Measurements from ENCODE around the gene WDFY1.

Gene WDFY1

DNA sequence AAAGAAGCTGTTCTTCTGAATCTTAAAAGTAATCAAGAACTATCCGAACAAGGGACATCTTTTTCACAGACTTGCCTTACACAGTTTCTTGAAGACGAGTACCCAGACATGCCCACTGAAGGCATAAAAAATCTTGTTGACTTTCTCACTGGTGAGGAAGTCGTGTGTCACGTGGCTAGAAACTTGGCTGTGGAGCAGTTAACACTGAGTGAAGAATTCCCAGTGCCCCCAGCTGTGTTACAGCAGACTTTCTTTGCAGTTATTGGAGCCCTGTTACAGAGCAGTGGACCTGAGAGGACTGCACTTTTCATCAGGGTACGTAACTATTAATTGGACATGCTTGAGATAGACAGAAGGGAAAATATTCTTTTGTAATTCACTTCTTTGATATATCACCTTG, 14.6 kb upstream of the WDFY1 start:
- TF ChIP-seq, protein P1, sequence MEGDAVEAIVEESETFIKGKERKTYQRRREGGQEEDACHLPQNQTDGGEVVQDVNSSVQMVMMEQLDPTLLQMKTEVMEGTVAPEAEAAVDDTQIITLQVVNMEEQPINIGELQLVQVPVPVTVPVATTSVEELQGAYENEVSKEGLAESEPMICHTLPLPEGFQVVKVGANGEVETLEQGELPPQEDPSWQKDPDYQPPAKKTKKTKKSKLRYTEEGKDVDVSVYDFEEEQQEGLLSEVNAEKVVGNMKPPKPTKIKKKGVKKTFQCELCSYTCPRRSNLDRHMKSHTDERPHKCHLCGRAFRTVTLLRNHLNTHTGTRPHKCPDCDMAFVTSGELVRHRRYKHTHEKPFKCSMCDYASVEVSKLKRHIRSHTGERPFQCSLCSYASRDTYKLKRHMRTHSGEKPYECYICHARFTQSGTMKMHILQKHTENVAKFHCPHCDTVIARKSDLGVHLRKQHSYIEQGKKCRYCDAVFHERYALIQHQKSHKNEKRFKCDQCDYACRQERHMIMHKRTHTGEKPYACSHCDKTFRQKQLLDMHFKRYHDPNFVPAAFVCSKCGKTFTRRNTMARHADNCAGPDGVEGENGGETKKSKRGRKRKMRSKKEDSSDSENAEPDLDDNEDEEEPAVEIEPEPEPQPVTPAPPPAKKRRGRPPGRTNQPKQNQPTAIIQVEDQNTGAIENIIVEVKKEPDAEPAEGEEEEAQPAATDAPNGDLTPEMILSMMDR (IDR thresholded peaks at IDR 0.05; ENCODE audit: low read depth, low read length, missing control alignments), result no peak
- no peak for DNase-seq (ENCODE audit: extremely low read depth, low read depth)
- H3K4me3 ChIP-seq (replicated peaks; ENCODE audit: low read depth, low read length), result peak overlapping the region; percentile 1; the same call in 1 of the 2 replicates

DNA sequence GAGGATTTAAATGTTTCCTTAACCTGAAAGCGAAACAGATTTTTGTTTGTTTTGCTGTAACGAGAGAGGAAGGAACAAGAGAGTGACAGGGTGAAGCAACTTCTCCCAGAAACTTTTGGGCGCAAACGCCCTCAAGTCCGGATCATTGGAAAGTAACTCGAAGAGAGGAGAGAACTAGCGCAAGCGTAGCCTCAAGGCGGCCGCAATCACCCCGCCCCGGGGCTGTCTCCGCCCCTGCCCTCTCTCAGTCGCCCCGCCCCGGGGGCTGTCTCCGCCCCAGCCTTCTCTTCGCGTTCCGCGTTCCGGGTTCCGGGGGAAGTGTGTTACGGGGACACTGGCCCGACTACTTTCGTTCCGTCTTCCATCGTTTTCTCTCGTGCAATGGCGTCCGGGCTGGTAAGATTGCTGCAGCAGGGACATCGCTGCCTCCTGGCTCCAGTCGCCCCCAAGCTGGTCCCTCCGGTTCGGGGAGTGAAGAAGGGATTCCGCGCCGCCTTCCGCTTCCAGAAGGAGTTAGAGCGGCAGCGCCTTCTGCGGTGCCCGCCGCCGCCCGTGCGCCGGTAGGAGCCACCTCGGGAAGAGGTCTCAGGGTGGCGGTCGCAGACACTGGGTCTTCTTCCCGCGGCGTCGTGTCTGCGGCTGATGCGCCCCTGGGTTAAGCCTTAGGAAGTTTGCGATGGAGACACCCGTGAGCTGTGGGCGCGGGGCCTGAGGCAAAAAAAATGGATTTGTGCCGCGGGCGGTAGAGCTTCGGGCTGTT, 12.1 kb upstream of the WDFY1 start, which contains the start of gene MRPL44:
MRPL44 (plus strand) TSS at position 372 of the 760 bp plus-strand sequence; CDS start at position 382, 10 bp downstream.
- DNase-seq (ENCODE audit: extremely low read depth, low read depth), result peak; percentile 78
- TF ChIP-seq, protein P1 (IDR thresholded peaks at IDR 0.05; ENCODE audit: low read depth, low read length, missing control alignments), result no peak
- peak within 1 kb of the TSS; percentile 68 for H3K4me3 ChIP-seq (replicated peaks; ENCODE audit: low read depth, low read length)

DNA sequence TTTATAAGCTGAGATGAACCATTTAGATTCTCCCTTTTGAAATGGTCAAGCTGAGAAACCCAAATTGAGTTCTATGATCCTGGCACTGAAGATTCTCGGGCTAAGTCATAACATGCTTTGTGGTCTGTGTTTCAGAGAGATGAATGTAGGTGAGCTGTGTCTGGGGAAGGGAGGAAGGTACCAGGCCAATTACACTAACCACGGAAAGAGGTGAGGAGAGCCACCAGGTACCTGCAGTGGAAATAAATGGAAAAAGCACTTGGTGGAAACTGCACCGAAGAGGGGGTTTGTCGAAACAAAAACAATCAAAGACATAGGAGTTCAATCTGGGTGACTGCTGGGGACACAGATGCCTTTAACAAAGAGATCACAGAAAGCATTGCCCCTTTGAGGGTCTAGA, 11.2 kb upstream of the WDFY1 start:
- no peak for DNase-seq (ENCODE audit: extremely low read depth, low read depth)
- TF ChIP-seq, protein P1 (IDR thresholded peaks at IDR 0.05; ENCODE audit: low read depth, low read length, missing control alignments), result no peak
- H3K4me3 ChIP-seq (replicated peaks; ENCODE audit: low read depth, low read length), result no peak overlapping the region

DNA sequence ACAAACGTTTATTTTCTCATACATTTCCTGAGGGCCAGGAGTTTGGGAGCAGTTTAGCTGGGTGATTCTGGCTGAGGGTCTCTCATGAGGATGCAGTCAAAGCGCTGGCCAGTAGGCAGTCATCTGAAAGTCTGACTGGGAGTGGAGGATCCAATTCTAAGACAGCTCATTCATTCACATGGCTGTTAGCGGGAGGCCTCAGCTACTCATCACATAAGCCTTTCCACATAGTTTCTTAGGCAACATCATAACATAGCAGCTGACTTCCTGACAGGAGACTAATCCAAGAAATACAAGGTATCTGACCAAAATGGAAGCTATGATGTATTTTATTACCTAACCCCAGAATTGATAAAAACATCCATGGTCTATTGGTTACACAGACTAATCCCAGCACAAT, 9.3 kb upstream of the WDFY1 start:
- TF ChIP-seq, protein P1 (IDR thresholded peaks at IDR 0.05; ENCODE audit: low read depth, low read length, missing control alignments), result no peak
- H3K4me3 ChIP-seq (replicated peaks; ENCODE audit: low read depth, low read length), result no peak overlapping the region
- DNase-seq (ENCODE audit: extremely low read depth, low read depth), result no peak

DNA sequence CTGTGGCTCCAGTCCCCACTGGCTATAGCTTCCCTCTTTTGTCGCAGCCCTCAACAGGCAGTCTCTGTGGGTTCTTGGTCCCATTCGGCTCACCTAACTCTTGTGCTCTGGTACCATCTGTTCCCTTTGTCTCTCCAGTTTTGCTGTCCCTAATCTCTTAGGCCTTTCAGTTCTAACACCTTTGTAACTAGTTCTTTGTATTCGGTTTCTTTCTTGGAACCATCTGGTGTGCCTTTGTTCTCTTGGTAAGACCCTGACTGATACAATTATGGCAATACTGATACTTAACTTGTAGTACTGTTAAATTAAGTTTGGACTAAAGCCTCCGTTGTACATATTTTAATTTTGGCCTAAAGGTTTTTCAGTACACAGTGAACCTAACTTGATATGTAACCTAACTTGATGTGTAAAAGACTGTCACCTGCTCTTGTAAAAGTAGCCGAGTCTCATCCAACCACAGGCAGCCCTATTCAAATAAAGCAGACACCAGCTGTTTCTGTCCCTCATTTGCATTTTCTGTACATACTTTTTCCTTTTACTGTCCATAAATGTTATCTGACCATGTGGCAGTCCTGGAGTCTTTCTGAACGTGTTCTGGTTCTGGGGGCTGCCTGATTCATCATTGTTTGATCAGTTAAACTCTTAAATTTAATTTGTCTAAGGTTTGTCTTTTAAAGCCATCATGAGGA, 7.3 kb upstream of the WDFY1 start:
- no peak overlapping the region for H3K4me3 ChIP-seq (replicated peaks; ENCODE audit: low read depth, low read length)
- TF ChIP-seq, protein P1 (IDR thresholded peaks at IDR 0.05; ENCODE audit: low read depth, low read length, missing control alignments), result no peak
- DNase-seq (ENCODE audit: extremely low read depth, low read depth), result no peak

DNA sequence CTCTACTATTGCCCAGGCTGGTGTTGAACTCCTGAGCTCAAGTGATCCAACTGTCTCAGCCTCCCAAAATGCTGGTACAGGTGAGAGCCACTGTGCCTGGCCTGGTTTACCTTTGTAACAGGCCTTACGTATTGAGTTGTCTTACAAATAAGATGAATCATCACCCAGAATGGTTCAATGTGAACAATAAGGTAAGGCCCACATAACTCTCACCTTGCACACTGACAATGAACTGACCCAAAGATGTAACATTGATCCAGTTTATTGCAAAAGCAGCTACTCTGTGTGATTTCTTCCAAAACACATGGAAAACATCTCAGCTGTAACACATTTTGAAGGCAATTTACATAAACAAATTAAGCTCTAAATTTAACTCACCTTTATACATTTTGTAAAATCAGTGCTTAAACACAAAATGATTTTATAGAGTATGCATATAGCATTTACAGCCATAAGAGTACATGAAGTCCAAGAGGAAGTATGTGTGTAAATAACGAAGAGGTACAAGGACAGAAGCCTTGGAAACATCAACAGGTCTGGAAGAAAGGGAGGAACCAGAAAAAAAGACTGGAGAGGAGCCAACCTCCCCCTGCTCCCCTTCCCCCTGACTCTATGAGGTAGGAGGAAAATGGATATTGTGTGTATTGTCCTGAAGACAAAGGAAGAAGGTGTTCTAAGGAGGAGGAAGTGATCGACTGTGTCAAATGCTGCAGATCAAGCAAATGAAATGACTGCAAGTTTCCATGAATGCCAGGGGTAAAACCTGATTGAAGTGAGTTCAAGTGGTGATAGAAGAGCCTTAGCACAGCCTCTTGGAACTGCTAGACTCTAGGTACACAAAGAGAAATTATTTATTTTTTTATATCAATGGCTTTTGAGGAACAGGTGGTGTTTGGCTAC, 5.6 kb upstream of the WDFY1 start:
- DNase-seq (ENCODE audit: extremely low read depth, low read depth), result no peak
- H3K4me3 ChIP-seq (replicated peaks; ENCODE audit: low read depth, low read length), result no peak overlapping the region
- TF ChIP-seq, protein P1 (IDR thresholded peaks at IDR 0.05; ENCODE audit: low read depth, low read length, missing control alignments), result no peak

All from HFF-Myc (cell line).